Measurements from ENCODE around the gene DBT. TPM values are rescaled to one million over a fixed set of nuclear protein-coding genes. Genes with fewer than 3 reads are reported as not detected.
"Not testable (repeated sequence)": the region's sequence is repeated elsewhere in the genome, so short reads cannot be mapped to it uniquely, and the experiment has no call there.

DBT gene
- total RNA-seq, 1 donor from 2014 or later = 5.3 TPM

- no peak for DNase-seq (ENCODE audit: low read depth, low spot score)
Measured at GRCh38 chr1:100250807-100251206, 1.2 kb upstream of the DBT start.

- no peak for DNase-seq (ENCODE audit: low read depth, low spot score)
Measured at GRCh38 chr1:100250264-100250663, 630 bp upstream of the DBT start.

- no peak for DNase-seq (ENCODE audit: low read depth, low spot score)
Measured at GRCh38 chr1:100249155-100249536, 488 bp downstream of the DBT start.

GRCh38 chr1:100246738-100247137 lies 2.9 kb downstream of the DBT start:
- DNase-seq (ENCODE audit: low read depth, low spot score) = no peak

- DNase-seq (ENCODE audit: low read depth, low spot score) = no peak
Measured at GRCh38 chr1:100240631-100241030, 9.0 kb downstream of the DBT start.

- no peak for DNase-seq (ENCODE audit: low read depth, low spot score)
Measured at GRCh38 chr1:100239961-100240360, 9.7 kb downstream of the DBT start.

GRCh38 chr1:100237091-100237490 lies 12.5 kb downstream of the DBT start:
- no peak for DNase-seq (ENCODE audit: low read depth, low spot score)

GRCh38 chr1:100234432-100234831 lies 15.2 kb downstream of the DBT start:
- DNase-seq (ENCODE audit: low read depth, low spot score) = no peak

GRCh38 chr1:100233566-100233965 lies 16.1 kb downstream of the DBT start:
- not testable (repeated sequence) for DNase-seq (ENCODE audit: low read depth, low spot score)

GRCh38 chr1:100232156-100232555 lies 17.5 kb downstream of the DBT start:
- no peak for DNase-seq (ENCODE audit: low read depth, low spot score)

GRCh38 chr1:100231721-100232120 lies 17.9 kb downstream of the DBT start:
- no peak for DNase-seq (ENCODE audit: low read depth, low spot score)

GRCh38 chr1:100230765-100231164 lies 18.9 kb downstream of the DBT start:
- no peak for DNase-seq (ENCODE audit: low read depth, low spot score)

- DNase-seq (ENCODE audit: low read depth, low spot score) = no peak
Measured at GRCh38 chr1:100229681-100230443, 19.8 kb downstream of the DBT start.

GRCh38 chr1:100222428-100222827 lies 27.2 kb downstream of the DBT start:
- no peak for DNase-seq (ENCODE audit: low read depth, low spot score)

GRCh38 chr1:100219883-100220282 lies 29.8 kb downstream of the DBT start:
- no peak for DNase-seq (ENCODE audit: low read depth, low spot score)

GRCh38 chr1:100219457-100219856 lies 30.2 kb downstream of the DBT start:
- no peak for DNase-seq (ENCODE audit: low read depth, low spot score)

GRCh38 chr1:100217834-100218233 lies 31.8 kb downstream of the DBT start:
- no peak for DNase-seq (ENCODE audit: low read depth, low spot score)

GRCh38 chr1:100215101-100215500 lies 34.5 kb downstream of the DBT start:
- no peak for DNase-seq (ENCODE audit: low read depth, low spot score)

GRCh38 chr1:100213141-100213540 lies 36.5 kb downstream of the DBT start:
- DNase-seq (ENCODE audit: low read depth, low spot score) = no peak

- no peak for DNase-seq (ENCODE audit: low read depth, low spot score)
Measured at GRCh38 chr1:100206301-100206700, 43.3 kb downstream of the DBT start.

GRCh38 chr1:100205593-100205992 lies 44.0 kb downstream of the DBT start:
- not testable (repeated sequence) for DNase-seq (ENCODE audit: low read depth, low spot score)

GRCh38 chr1:100205103-100205502 lies 44.5 kb downstream of the DBT start:
- DNase-seq (ENCODE audit: low read depth, low spot score) = not testable (repeated sequence)

GRCh38 chr1:100202703-100203102 lies 46.9 kb downstream of the DBT start:
- not testable (repeated sequence) for DNase-seq (ENCODE audit: low read depth, low spot score)

GRCh38 chr1:100200060-100200459 lies 49.6 kb downstream of the DBT start:
- DNase-seq (ENCODE audit: low read depth, low spot score) = not testable (repeated sequence)

Measured in pulmonary artery endothelial cell (primary cell).